Stimulated activated CD4-positive, alpha-beta T cell treated with anti-CD3 and anti-CD28 coated beads, Interleukin-2, amount 100 ng/mL, for 48 hours (primary cell): ENCODE data around the gene FOXB1.

Experiments used
- DNase-seq, 2 donors: peaks; one replicate each; pipeline ENCODE4 v3.0.0-alpha.2; 2020

Gene FOXB1

DNA sequence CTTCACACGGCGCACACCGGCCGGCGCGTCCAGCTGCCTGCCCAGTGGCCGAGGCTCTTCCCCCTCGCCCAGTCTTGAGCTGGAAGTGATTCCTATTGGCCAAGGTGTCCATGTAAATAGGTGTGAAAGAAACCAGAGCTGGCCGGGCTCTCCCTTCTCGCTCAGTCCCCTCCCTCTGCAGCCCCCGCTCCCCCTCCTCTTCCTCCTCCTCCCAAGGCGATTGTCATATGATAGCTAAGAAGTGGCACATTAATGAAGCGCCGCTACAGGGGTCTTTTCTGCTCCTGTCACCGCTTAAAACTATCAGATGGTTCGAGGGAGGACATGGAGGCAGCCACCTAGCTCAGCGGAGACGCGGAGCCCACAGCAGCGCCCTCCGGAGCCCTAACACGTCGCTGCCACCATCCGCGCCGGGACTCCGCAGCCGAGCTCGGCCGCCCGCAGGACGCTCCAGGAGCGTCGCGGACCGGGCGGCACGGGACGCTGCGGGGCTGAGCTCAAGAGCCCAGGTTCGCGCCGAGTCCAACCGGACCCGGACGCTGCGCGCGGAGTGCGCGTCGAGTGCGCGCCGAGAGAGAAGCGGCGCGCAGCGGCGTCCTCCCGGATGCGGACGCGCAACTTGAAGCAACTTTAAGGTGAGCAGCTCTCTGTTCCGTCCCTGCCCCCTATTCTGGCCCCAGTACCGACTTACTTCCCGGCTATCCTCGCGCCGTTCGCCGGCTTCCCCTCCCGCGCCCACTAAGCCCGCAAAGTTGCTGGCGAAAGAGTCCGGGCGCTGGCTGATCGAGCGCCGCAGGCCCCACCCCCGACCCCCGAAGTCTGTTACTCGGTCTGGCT, at the start of gene FOXB1:
TSS of gene FOXB1 (plus strand) at position 303 of the 837 bp plus-strand sequence. CDS start 653 bp downstream, outside the sequence.
- no peak for DNase-seq

DNA sequence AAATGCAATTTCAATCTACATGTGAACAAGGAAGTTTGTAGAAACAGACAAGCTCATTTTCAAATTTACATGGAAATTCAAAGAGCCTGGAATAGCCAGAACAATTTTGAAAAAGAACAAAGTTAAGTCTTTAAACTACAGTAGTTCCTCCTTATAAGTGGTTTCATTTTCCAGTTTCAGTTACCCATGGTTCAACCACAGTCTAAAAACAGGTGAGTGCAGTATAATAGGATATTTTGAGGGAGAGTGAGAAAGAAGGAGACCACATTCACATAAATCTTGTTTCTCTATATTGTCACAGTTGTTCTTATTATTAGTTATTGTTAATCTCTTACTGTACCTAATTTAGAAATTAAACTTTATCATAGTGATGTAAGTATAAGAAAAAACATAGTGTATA, 45.8 kb upstream of the FOXB1 start:
- DNase-seq, result no peak

GRCh38 chr15:59960318-59960717, 43.8 kb upstream of the FOXB1 start:
- no peak for DNase-seq

- no peak for DNase-seq
Observed at GRCh38 chr15:59963322-59963721, 40.8 kb upstream of the FOXB1 start.

- no peak for DNase-seq
Observed at GRCh38 chr15:59963925-59964324, 40.2 kb upstream of the FOXB1 start.

GRCh38 chr15:59965741-59966140, 38.4 kb upstream of the FOXB1 start:
- no peak for DNase-seq

- no peak for DNase-seq
Observed at GRCh38 chr15:59966262-59966661, 37.8 kb upstream of the FOXB1 start.

GRCh38 chr15:59968314-59968713, 35.8 kb upstream of the FOXB1 start:
- no peak for DNase-seq

- DNase-seq, result no peak
Observed at GRCh38 chr15:59972241-59972640, 31.9 kb upstream of the FOXB1 start.

DNA sequence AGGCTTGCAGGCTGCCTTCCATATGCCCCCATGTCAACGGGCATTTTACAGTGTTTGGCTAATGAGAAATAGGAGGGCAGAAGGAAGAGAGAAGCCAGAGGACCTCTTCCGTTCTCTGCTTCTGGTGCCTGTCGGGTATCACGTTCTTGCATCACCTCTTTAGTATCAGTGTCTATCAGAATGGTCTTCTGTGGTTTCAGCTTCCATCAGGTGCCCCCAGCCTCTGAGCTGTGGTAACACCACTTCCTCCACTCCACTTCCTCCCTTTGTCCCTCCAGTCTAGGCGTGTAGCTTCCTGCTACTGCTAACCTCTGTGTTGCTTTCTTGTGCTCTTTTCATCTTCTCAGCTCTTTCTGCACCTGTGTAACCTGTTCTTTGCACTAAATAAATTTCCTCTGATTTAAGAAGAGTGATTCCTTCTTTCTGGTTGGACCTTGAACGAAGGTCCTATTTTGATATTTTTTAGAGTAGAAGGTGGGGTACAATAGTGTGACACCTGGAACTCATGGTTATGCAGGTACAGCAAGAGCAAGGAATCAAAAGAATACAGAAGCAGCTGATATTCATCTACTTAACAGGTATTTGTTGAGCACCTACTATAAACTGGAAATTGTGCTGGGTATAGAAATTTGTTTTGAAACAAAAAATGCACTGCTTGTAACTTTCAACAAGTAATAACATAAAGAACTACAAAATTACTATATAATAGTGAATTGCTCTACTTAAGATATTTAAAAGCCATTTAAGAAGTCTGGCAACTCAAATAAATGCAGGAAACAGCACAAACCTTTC, 27.4 kb upstream of the FOXB1 start:
- no peak for DNase-seq

- no peak for DNase-seq
Observed at GRCh38 chr15:59991834-59992233, 12.3 kb upstream of the FOXB1 start.

GRCh38 chr15:59993041-59993750, 10.9 kb upstream of the FOXB1 start:
- no peak for DNase-seq

DNA sequence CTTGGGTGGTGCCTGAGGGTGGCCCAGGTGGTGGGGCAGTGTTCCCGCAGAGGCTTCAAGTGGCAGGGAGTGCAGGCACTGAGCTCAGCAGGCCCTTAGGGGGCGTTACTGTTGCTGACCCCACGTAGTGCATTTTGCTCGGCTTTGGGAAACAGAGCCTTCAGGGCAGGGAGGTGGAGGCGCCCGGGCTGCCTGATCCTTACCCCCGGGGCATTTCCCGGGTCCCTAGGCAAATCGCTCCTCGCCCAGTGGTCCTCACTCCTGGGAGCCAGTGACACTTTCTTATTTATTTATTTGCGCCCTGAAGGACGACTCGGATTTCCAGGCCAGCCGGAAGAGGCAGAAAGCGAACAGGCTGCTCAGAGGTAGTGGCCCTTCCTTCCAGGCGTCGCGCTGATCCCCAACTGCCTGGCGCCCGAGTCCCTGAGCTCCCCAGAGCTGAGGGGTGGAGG, 10.1 kb upstream of the FOXB1 start:
- no peak for DNase-seq

- no peak for DNase-seq
Observed at GRCh38 chr15:59994526-59994887, 9.6 kb upstream of the FOXB1 start.

GRCh38 chr15:59994888-59995557, 9.1 kb upstream of the FOXB1 start:
- DNase-seq, result no peak

DNA sequence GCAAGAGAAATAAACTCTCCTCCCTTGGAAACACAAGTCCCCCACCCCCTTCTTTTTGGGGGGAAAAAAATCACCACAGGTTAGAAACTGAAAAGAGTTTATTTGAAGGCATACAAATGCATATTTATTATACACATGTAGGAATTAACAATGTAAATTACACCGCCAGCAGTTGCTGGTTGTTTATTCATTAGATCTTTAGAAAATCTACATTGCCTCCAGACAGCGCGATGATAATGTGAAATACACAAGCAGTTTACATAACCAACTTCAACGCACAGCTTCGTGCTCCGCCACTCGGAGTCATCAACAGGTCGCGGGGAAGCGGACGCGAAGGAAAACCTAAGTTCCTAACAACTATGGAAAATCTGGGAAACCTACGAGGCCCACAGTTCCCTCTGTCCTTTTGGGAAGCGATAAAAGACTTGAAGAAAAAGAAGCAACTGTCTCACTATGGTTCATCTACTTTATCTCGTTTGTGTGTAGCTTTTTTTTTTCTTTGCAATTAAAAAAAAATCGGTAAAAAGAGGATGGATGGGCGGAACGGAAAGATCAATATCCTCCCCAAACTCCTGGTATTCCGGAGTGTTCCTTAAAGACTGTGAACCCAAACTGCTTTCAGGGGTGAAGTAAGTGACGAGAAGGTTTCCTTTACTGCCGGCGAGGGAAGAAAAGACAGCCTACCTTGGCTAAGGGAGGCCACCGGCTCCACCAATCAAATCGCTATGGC, 8.4 kb upstream of the FOXB1 start:
- DNase-seq, result no peak

GRCh38 chr15:59996298-59997041, 7.6 kb upstream of the FOXB1 start:
- no peak for DNase-seq

DNA sequence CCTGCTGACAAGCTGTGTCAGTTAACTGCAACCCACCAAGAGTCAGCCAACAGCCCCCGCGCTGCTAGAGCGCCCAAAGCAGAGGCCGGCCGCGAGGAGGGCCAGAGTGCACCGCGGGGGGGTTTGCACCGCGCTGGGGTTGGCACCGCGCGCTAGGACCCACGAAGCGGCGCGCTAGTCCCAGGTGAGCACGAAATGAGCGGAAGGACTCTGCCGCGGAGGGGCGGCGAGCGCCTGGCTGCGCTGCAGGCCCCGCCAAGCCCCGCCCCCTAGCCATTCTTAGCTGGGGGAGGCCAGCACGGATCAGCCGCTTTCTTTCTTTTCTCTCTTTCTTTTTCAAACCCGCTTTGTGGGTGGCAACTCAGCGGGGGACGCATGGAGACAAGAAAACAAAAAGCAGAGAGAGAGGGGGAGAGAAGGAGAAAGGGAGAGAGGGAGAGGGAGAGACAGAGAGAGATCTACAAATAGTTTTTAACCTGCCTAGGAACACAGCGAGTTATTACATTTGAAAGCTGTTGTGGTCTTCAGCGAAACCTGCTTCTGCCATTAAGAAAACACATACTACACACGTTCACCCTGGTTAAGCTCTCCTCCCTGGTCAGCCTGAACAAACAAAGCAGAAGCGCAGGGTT, 6.9 kb upstream of the FOXB1 start:
- no peak for DNase-seq

DNA sequence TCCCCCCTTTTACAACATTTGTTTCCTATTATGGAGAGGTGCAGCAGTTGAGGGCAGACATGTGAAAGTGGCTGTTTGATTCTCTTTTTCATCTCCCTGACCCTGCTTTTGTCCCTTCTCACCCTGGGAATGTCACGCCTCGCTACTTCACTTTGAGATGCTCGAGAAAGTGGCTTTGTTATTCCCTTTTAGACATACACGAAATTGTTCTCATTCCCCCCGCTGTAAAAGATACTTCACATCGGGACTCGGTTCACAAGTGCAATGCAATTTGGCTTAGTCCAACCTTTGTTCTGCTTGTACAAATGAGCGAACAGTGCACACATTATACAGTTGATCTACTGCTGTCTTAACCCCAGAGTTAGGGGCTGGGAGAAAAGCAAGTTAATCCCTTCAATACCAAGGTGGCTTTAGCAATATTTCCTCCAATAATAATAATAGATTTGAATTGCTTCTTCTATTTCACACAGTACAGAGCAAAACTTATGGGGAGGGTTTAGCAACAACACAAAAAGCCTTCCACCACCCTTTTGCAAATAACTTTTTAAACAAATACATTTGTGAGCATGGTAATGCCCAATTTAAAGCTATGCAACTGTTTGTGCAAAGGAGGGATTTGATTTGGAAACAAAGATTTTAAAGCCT, 5.7 kb upstream of the FOXB1 start:
- DNase-seq, result no peak

- no peak for DNase-seq
Observed at GRCh38 chr15:59998950-59999611, 5.0 kb upstream of the FOXB1 start.
